Measurements from ENCODE around the gene GRIK1.
A peak's percentile ranks its signal among the peaks of the same experiment; 100 is the strongest.

GRIK1 gene

DNA sequence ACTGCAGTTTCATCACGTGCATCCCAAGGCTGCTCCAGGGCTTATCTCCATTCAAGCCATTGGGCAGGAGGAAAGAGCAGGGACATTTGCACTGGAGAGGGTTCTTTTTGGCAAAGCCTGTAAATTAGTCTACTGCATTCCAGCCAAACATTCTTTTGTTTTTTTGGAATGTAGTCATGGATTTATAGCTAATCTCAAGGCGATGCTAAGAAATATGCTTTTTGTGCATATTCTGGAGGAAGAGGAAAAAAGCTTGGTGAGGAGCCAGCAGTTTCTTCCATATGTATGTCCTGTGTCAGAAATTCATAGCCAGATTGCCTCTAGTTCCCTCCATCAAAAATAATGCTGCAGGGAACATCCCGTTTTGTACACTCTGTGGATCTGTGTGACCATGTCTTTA lies 419.6 kb downstream of the GRIK1 start:
- DNase-seq (ENCODE audit: low read depth) = peak; percentile 18
- Histone ChIP-seq H3K27me3 (replicated peaks; ENCODE audit: control insufficient read depth, insufficient read depth, low read length) (no peaks in the 10 kb centered on the region), H3K4me1 (ENCODE audit: control insufficient read depth, insufficient read depth, low read length) (peaks cover 14% of the 10 kb centered on the region), H3K4me3 (ENCODE audit: low read length) (no peak overlapping the region), H3K9ac (ENCODE audit: low read length) (no peak overlapping the region), H3K9me3 (ENCODE audit: control insufficient read depth, low read length) (peaks cover 5% of the 10 kb centered on the region), H3K36me3 (ENCODE audit: control insufficient read depth, insufficient read depth, low read length, severe bottlenecking) (no peaks in the 10 kb centered on the region)

- Histone ChIP-seq H3K9me3 (ENCODE audit: control insufficient read depth, low read length) (peaks cover 22% of the 10 kb centered on the region), H3K27me3 (replicated peaks; ENCODE audit: control insufficient read depth, insufficient read depth, low read length) (no peaks in the 10 kb centered on the region), H3K9ac (ENCODE audit: low read length) (no peak overlapping the region), H3K36me3 (ENCODE audit: control insufficient read depth, insufficient read depth, low read length, severe bottlenecking) (no peaks in the 10 kb centered on the region), H3K4me3 (ENCODE audit: low read length) (no peak overlapping the region), H3K4me1 (ENCODE audit: control insufficient read depth, insufficient read depth, low read length) (no peaks in the 10 kb centered on the region)
- DNase-seq (ENCODE audit: low read depth) = no peak
These were observed 425.0 kb downstream of the GRIK1 start for GRCh38 chr21:29514652-29515247.

DNA sequence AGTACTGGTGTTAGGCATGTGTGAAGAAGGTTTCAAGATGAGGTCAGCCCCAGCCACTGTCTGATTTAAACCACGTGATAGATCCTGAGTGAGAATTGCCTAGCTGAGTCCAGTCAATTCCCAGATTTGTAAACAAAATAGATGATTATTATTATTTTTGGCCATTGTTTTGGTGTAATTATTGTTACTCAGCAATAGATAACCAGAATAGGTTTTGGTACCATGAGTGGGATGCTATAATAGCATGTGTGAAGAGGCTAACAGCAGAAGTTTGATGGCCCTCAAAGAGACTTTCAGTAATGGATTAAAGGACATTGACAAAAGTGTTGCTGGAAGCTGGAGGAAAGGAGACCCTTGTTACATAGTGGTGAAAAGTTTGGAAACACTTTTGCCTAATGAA lies 426.3 kb downstream of the GRIK1 start:
- Histone ChIP-seq H3K27me3 (replicated peaks; ENCODE audit: control insufficient read depth, insufficient read depth, low read length) (no peaks in the 10 kb centered on the region), H3K9ac (ENCODE audit: low read length) (no peak overlapping the region), H3K4me1 (ENCODE audit: control insufficient read depth, insufficient read depth, low read length) (no peaks in the 10 kb centered on the region), H3K36me3 (ENCODE audit: control insufficient read depth, insufficient read depth, low read length, severe bottlenecking) (no peaks in the 10 kb centered on the region), H3K4me3 (ENCODE audit: low read length) (no peak overlapping the region), H3K9me3 (ENCODE audit: control insufficient read depth, low read length) (peaks cover 22% of the 10 kb centered on the region)
- DNase-seq (ENCODE audit: low read depth) = no peak

GRCh38 chr21:29511096-29511495 lies 428.7 kb downstream of the GRIK1 start:
- Histone ChIP-seq H3K27me3 (replicated peaks; ENCODE audit: control insufficient read depth, insufficient read depth, low read length) (no peaks in the 10 kb centered on the region), H3K9me3 (ENCODE audit: control insufficient read depth, low read length) (peaks cover 22% of the 10 kb centered on the region), H3K4me3 (ENCODE audit: low read length) (no peak overlapping the region), H3K9ac (ENCODE audit: low read length) (no peak overlapping the region), H3K4me1 (ENCODE audit: control insufficient read depth, insufficient read depth, low read length) (no peaks in the 10 kb centered on the region), H3K36me3 (ENCODE audit: control insufficient read depth, insufficient read depth, low read length, severe bottlenecking) (no peaks in the 10 kb centered on the region)
- DNase-seq (ENCODE audit: low read depth) = no peak

DNA sequence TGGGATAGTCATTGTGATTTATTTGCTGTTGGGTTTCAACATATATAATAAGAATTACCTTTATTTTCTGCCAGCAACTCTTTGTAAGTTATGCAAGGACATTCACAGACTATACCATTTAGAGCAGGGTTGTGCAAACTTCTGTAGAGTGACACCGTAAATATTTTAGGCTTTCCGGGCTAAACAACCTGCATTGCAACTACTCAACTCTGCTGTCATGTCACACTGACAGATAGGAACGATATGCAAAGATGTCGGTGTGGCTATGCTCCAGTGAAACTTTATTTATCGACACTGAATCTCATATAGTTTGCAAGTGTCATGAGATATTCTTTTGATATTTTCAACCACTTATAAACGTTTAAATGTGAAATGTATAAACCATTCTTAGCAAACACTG lies 430.7 kb downstream of the GRIK1 start:
- Histone ChIP-seq H3K9ac (ENCODE audit: low read length) (no peak overlapping the region), H3K4me1 (ENCODE audit: control insufficient read depth, insufficient read depth, low read length) (no peaks in the 10 kb centered on the region), H3K4me3 (ENCODE audit: low read length) (no peak overlapping the region), H3K27me3 (replicated peaks; ENCODE audit: control insufficient read depth, insufficient read depth, low read length) (no peaks in the 10 kb centered on the region), H3K9me3 (ENCODE audit: control insufficient read depth, low read length) (peaks cover 7% of the 10 kb centered on the region), H3K36me3 (ENCODE audit: control insufficient read depth, insufficient read depth, low read length, severe bottlenecking) (no peaks in the 10 kb centered on the region)
- DNase-seq (ENCODE audit: low read depth) = no peak

GRCh38 chr21:29508301-29508700 lies 431.5 kb downstream of the GRIK1 start:
- H3K4me3 ChIP-seq (ENCODE audit: low read length) = no peak overlapping the region
- no peak overlapping the region for H3K9ac ChIP-seq (ENCODE audit: low read length)
- no peak for DNase-seq (ENCODE audit: low read depth)
- H3K4me1 ChIP-seq (ENCODE audit: control insufficient read depth, insufficient read depth, low read length) = no peaks in the 10 kb centered on the region
- H3K9me3 ChIP-seq (ENCODE audit: control insufficient read depth, low read length) = no peaks in the 10 kb centered on the region
- no peaks in the 10 kb centered on the region for H3K27me3 ChIP-seq (replicated peaks; ENCODE audit: control insufficient read depth, insufficient read depth, low read length)
- no peaks in the 10 kb centered on the region for H3K36me3 ChIP-seq (ENCODE audit: control insufficient read depth, insufficient read depth, low read length, severe bottlenecking)

DNA sequence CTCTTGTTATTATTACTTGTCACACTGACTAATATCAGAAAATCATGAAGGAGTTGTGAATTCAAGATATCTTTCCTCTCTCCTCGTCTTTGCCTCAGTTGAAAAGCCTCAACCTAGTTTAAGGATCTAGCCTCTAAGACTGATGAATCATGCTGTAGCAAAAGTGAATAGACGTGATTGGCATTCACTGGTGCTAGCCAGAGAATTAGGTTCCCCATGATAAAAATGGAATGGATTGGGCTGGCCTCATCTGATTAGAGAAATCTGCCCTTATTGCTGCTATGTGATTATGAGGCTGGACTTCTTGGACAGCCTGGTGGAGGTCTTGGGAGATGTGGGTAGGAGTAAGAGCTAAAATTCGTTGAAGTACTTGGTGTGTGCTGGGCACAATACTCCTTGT lies 432.8 kb downstream of the GRIK1 start:
- no peaks in the 10 kb centered on the region for H3K36me3 ChIP-seq (ENCODE audit: control insufficient read depth, insufficient read depth, low read length, severe bottlenecking)
- no peak overlapping the region for H3K4me3 ChIP-seq (ENCODE audit: low read length)
- H3K9ac ChIP-seq (ENCODE audit: low read length) = no peak overlapping the region
- H3K9me3 ChIP-seq (ENCODE audit: control insufficient read depth, low read length) = no peaks in the 10 kb centered on the region
- DNase-seq (ENCODE audit: low read depth) = no peak
- no peaks in the 10 kb centered on the region for H3K27me3 ChIP-seq (replicated peaks; ENCODE audit: control insufficient read depth, insufficient read depth, low read length)
- no peaks in the 10 kb centered on the region for H3K4me1 ChIP-seq (ENCODE audit: control insufficient read depth, insufficient read depth, low read length)

DNA sequence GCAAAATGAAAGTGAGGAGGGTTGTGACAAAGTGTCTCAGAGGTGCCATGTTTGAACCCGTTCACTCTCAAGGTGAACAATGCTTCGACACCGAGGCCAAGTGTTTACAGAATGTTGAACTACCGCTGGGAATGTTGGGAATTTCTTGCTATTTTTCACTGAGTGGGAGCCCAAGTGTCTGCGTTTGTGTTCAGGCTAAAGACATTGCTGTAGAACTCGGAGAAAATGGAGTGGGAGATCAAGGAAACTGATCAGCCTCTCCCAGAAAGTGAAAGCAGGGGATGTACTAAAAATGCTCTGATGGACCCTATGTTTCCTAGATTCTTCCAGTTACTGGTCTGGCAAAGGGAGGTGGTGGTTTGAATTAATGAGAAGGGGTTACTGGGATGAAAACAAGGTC lies 433.6 kb downstream of the GRIK1 start:
- H3K36me3 ChIP-seq (ENCODE audit: control insufficient read depth, insufficient read depth, low read length, severe bottlenecking) = no peaks in the 10 kb centered on the region
- no peak overlapping the region for H3K9ac ChIP-seq (ENCODE audit: low read length)
- H3K4me3 ChIP-seq (ENCODE audit: low read length) = no peak overlapping the region
- no peak for DNase-seq (ENCODE audit: low read depth)
- peaks cover 3% of the 10 kb centered on the region for H3K4me1 ChIP-seq (ENCODE audit: control insufficient read depth, insufficient read depth, low read length)
- H3K27me3 ChIP-seq (replicated peaks; ENCODE audit: control insufficient read depth, insufficient read depth, low read length) = no peaks in the 10 kb centered on the region
- no peaks in the 10 kb centered on the region for H3K9me3 ChIP-seq (ENCODE audit: control insufficient read depth, low read length)

DNA sequence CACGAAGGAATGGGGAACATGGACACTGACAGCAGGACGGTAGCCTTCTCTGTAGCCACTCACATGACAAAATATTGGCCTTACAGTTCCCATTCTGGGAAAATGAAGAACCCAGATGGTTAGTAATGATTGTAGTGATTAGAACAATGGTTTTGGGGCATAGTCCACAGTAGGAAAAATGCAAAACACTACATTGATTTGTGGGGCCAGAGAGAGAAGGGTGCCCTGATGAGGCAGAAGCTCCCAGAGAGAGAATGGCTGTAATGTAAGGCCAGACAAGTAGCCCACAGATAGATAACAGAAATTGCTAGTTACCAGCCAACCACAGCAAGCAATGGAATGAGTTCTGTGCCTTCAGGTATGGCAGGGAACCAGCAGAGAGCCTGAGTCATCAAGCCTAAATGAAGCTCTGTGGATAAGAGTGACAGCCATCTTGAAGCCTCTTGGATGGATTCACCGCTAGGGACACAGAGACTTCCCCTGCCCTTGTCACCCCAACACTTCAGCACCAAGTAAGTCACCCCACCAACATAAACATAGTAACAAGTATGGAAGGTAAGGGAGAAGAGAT lies 435.0 kb downstream of the GRIK1 start:
- DNase-seq (ENCODE audit: low read depth) = peak; percentile 24
- Histone ChIP-seq H3K4me3 (ENCODE audit: low read length) (no peak overlapping the region), H3K9me3 (ENCODE audit: control insufficient read depth, low read length) (no peaks in the 10 kb centered on the region), H3K4me1 (ENCODE audit: control insufficient read depth, insufficient read depth, low read length) (peaks cover 3% of the 10 kb centered on the region), H3K9ac (ENCODE audit: low read length) (no peak overlapping the region), H3K36me3 (ENCODE audit: control insufficient read depth, insufficient read depth, low read length, severe bottlenecking) (no peaks in the 10 kb centered on the region), H3K27me3 (replicated peaks; ENCODE audit: control insufficient read depth, insufficient read depth, low read length) (no peaks in the 10 kb centered on the region)

GRCh38 chr21:29501451-29501850 lies 438.3 kb downstream of the GRIK1 start:
- Histone ChIP-seq H3K9ac (ENCODE audit: low read length) (no peak overlapping the region), H3K4me3 (ENCODE audit: low read length) (no peak overlapping the region), H3K27me3 (replicated peaks; ENCODE audit: control insufficient read depth, insufficient read depth, low read length) (no peaks in the 10 kb centered on the region), H3K4me1 (ENCODE audit: control insufficient read depth, insufficient read depth, low read length) (peaks cover 3% of the 10 kb centered on the region), H3K36me3 (ENCODE audit: control insufficient read depth, insufficient read depth, low read length, severe bottlenecking) (no peaks in the 10 kb centered on the region), H3K9me3 (ENCODE audit: control insufficient read depth, low read length) (no peaks in the 10 kb centered on the region)
- peak; percentile 63 for DNase-seq (ENCODE audit: low read depth)

GRCh38 chr21:29499734-29500343 lies 440.0 kb downstream of the GRIK1 start:
- Histone ChIP-seq H3K27me3 (replicated peaks; ENCODE audit: control insufficient read depth, insufficient read depth, low read length) (no peaks in the 10 kb centered on the region), H3K4me3 (ENCODE audit: low read length) (no peak overlapping the region)
- DNase-seq (ENCODE audit: low read depth) = peak; percentile 44

More at GRCh38 chr21:29499734-29500343, 440.0 kb downstream of the GRIK1 start:
- Histone ChIP-seq H3K9ac (ENCODE audit: low read length) (no peak overlapping the region), H3K36me3 (ENCODE audit: control insufficient read depth, insufficient read depth, low read length, severe bottlenecking) (no peaks in the 10 kb centered on the region), H3K4me1 (ENCODE audit: control insufficient read depth, insufficient read depth, low read length) (peaks cover 3% of the 10 kb centered on the region), H3K9me3 (ENCODE audit: control insufficient read depth, low read length) (no peaks in the 10 kb centered on the region)

Data from adipocyte (in vitro differentiated cells).